Stimulated activated CD4-positive, alpha-beta T cell treated with anti-CD3 and anti-CD28 coated beads, Interleukin-15, amount 100 ng/mL, for 24 hours (primary cell): ENCODE data around the gene SLC3A2.
"Not testable (repeated sequence)": the region's sequence is repeated elsewhere in the genome, so short reads cannot be mapped to it uniquely, and the experiment has no call there.

ENCODE experiments used
- DNase-seq: peaks from one replicate; pipeline ENCODE4 v3.0.0-alpha.2; 2020

The SLC3A2 gene

GRCh38 chr11:62880803-62881578, at the start of gene SLC3A2:
Gene SLC3A2 (plus strand): TSS chr11:62880896. CDS start chr11:62881024, 128 bp downstream.
- peak; percentile 90 for DNase-seq

- no peak for DNase-seq
These were observed 49.7 kb upstream of the SLC3A2 start for GRCh38 chr11:62830904-62831519.

- peak; percentile 100 for DNase-seq
These were observed 49.0 kb upstream of the SLC3A2 start, which contains the start of gene STX5 for GRCh38 chr11:62831520-62832335. Gene STX5 (minus strand): TSS chr11:62832051. CDS start chr11:62831243, 808 bp downstream.

GRCh38 chr11:62832336-62833234, 48.1 kb upstream of the SLC3A2 start, which contains the start of gene TEX54:
Gene TEX54 (minus strand): TSS chr11:62832841.
- no peak for DNase-seq

GRCh38 chr11:62835336-62835735, 45.4 kb upstream of the SLC3A2 start:
- no peak for DNase-seq

- DNase-seq = peak; percentile 94
These were observed 41.4 kb upstream of the SLC3A2 start, which contains the start of gene WDR74 for GRCh38 chr11:62839050-62839945. Gene WDR74 (minus strand): TSS chr11:62839590. CDS start chr11:62839570, 20 bp downstream.

- DNase-seq = peak; percentile 90
These were observed 39.9 kb upstream of the SLC3A2 start for GRCh38 chr11:62840721-62841360.

- DNase-seq = peak; percentile 84
These were observed 39.1 kb upstream of the SLC3A2 start for GRCh38 chr11:62841361-62842170.

- peak; percentile 67 for DNase-seq
These were observed 38.4 kb upstream of the SLC3A2 start for GRCh38 chr11:62842171-62842741.

GRCh38 chr11:62842891-62843290, 37.8 kb upstream of the SLC3A2 start:
- DNase-seq = not testable (repeated sequence)

- DNase-seq = no peak
These were observed 37.2 kb upstream of the SLC3A2 start for GRCh38 chr11:62843466-62843865.

- no peak for DNase-seq
These were observed 36.5 kb upstream of the SLC3A2 start for GRCh38 chr11:62844154-62844553.

GRCh38 chr11:62846177-62846576, 34.5 kb upstream of the SLC3A2 start:
- no peak for DNase-seq

GRCh38 chr11:62847767-62848314, 32.9 kb upstream of the SLC3A2 start:
- DNase-seq = no peak

GRCh38 chr11:62850911-62851806, 29.5 kb upstream of the SLC3A2 start:
- DNase-seq = peak; percentile 62

- no peak for DNase-seq
These were observed 28.7 kb upstream of the SLC3A2 start for GRCh38 chr11:62851807-62852522.
